GM12878 (cell line): Measurements from ENCODE around the gene RHBDD1. TPM values are rescaled to one million over a fixed set of nuclear protein-coding genes. Genes with fewer than 3 reads are reported as not detected.

Experiments
- ATAC-seq: fragments of 200-7000 bp; cut with Tn5 transposase; 3 replicates; pipeline ENCODE4 v1.9.1; 2020; ENCODE audit warnings: mild to moderate bottlenecking, moderate library complexity
- BruUV-seq: library from RNA; stranded (reverse); fragments of 400-500 nt; replicated peaks from 2 replicates; lab custom pipeline; 2021; lab: Mats Ljungman, UMichigan
- CTCF ChIA-PET: fragments of 300-600 bp; sonication (Branson Sonifier 250); formaldehyde crosslinking; extraction: SDS; loops from one replicate; lab custom pipeline; 2021; ENCODE audit warnings: inconsistent platforms; lab: Yijun Ruan, JAX
- POLR2A ChIA-PET: fragments of 350-600 bp; formaldehyde crosslinking; extraction: SDS; loops from one replicate; lab custom pipeline; 2021; ENCODE audit warnings: inconsistent platforms; lab: Charles Lee
- RAD21 ChIA-PET: fragments of 300-600 bp; sonication (Branson Sonifier 250); formaldehyde crosslinking; loops from one replicate; lab custom pipeline; 2023; ENCODE audit warnings: antibody characterized with exemption; ENCODE audit not compliant: unreplicated experiment; lab: Charles Lee
- SMC1A ChIA-PET: fragments of 300-600 bp; sonication (Branson Sonifier 250); formaldehyde crosslinking; loops from one replicate; lab custom pipeline; 2023; ENCODE audit not compliant: unreplicated experiment, uncharacterized antibody; lab: Charles Lee
- DNase-seq: peaks from one replicate; pipeline ENCODE4 v3.0.0-alpha.2; 2011; ENCODE audit warnings: low read depth, low spot score
- FAIRE-seq: peaks from 3 replicates; lab custom pipeline; 2011; peaks lifted over from hg19 to GRCh38; lab: Jason Lieb, UNC
- H2AFZ ChIP-seq: 2 replicates; pipeline ENCODE4 v1.6.0; 2011; ENCODE audit warnings: low read depth, low read length, control low read depth; ENCODE audit not compliant: control insufficient read depth
- H3K27ac ChIP-seq: 2 replicates; pipeline ENCODE4 v1.5.1; 2011; ENCODE audit warnings: control low read depth; ENCODE audit not compliant: control insufficient read depth, insufficient read depth
- H3K27me3 ChIP-seq, 2 experiments: replicated peaks in 1 of 2; 2 replicates each; pipeline versions ENCODE4 v1.6.0 to v1.6.1; 2011; ENCODE audit warnings: low read length in 1 of 2; ENCODE audit not compliant: control insufficient read depth in 2 of 2, insufficient read depth in 2 of 2
- H3K36me3 ChIP-seq, 2 experiments: 2 replicates each; pipeline ENCODE4 v1.5.1; 2011; ENCODE audit warnings: low read length in 1 of 2; ENCODE audit not compliant: control insufficient read depth in 2 of 2, insufficient read depth in 2 of 2
- H3K4me1 ChIP-seq: 2 replicates; pipeline ENCODE4 v1.6.1; 2011; ENCODE audit warnings: mild to moderate bottlenecking, low read length, moderate library complexity, mixed read lengths; ENCODE audit not compliant: control insufficient read depth, insufficient read depth
- H3K4me2 ChIP-seq: 2 replicates; pipeline ENCODE4 v1.6.0; 2011; ENCODE audit warnings: control low read depth; ENCODE audit not compliant: control insufficient read depth, insufficient read depth
- H3K4me3 ChIP-seq: fragments of 200-600 bp; sonication (generic); 2 replicates; pipeline ENCODE4 v1.5.1; 2016
- H3K79me2 ChIP-seq: 2 replicates; pipeline ENCODE4 v1.6.0; 2011; ENCODE audit warnings: low read length; ENCODE audit not compliant: control insufficient read depth, insufficient read depth
- H3K9ac ChIP-seq: 2 replicates; pipeline ENCODE4 v1.8.0; 2011; ENCODE audit warnings: low read length, control low read depth, mixed read lengths; ENCODE audit not compliant: control insufficient read depth, insufficient read depth
- H3K9me3 ChIP-seq: replicated peaks from 3 replicates; pipeline ENCODE4 v1.5.1; 2011; ENCODE audit warnings: mild to moderate bottlenecking, low read length; ENCODE audit not compliant: control insufficient read depth, insufficient read depth
- H4K20me1 ChIP-seq: 2 replicates; pipeline ENCODE4 v1.6.0; 2011; ENCODE audit not compliant: control insufficient read depth, insufficient read depth
- ATF3 ChIP-seq: IDR thresholded peaks from 2 replicates; pipeline ENCODE4 v1.6.1; 2011; ENCODE audit warnings: low read depth, mild to moderate bottlenecking, low read length, moderate library complexity, borderline replicate concordance; ENCODE audit errors: extremely low read depth
- EGR1 ChIP-seq, 2 experiments: IDR thresholded peaks; 1 replicate in 1 of 2; 2 replicates in 1 of 2; pipeline ENCODE4 v1.6.1; 2011 to 2012; ENCODE audit warnings: low read depth in 2 of 2, low read length in 2 of 2, borderline replicate concordance in 1 of 2, mild to moderate bottlenecking in 1 of 2, moderate library complexity in 1 of 2
- GATAD2B ChIP-seq: fragments of 450-650 bp; conservative IDR thresholded peaks from 2 replicates; pipeline ENCODE4 v1.6.1; 2017; ENCODE audit warnings: low read depth, mild to moderate bottlenecking, moderate library complexity
- IRF4 ChIP-seq: IDR thresholded peaks from 2 replicates; pipeline ENCODE4 v1.6.1; 2011; ENCODE audit warnings: low read depth, low read length
- KAT2A ChIP-seq: conservative IDR thresholded peaks from 2 replicates; pipeline ENCODE4 v1.6.1; 2011; ENCODE audit warnings: low read depth, low read length; ENCODE audit not compliant: control insufficient read depth
- MXI1 ChIP-seq: fragments of 150-350 bp; IDR thresholded peaks from 2 replicates; pipeline ENCODE4 v1.6.1; 2011; ENCODE audit warnings: low read depth, mild to moderate bottlenecking, inconsistent platforms, low read length, improper control_type of control experiment
- NR2F1 ChIP-seq: fragments of 450-650 bp; conservative IDR thresholded peaks from 2 replicates; pipeline ENCODE4 v1.6.1; 2017; ENCODE audit warnings: mild to moderate bottlenecking
- RELB ChIP-seq: fragments of 450-650 bp; IDR thresholded peaks from 2 replicates; pipeline ENCODE4 v1.6.1; 2017; ENCODE audit warnings: low read depth, mild to moderate bottlenecking, moderate library complexity
- SMAD1 ChIP-seq: fragments of 450-650 bp; IDR thresholded peaks from 2 replicates; pipeline ENCODE4 v1.6.1; 2018; ENCODE audit warnings: mild to moderate bottlenecking, low read depth; ENCODE audit not compliant: partially characterized antibody
- ZNF24 ChIP-seq: fragments of 450-650 bp; IDR thresholded peaks from 2 replicates; pipeline ENCODE4 v1.6.1; 2017; ENCODE audit warnings: antibody characterized with exemption, mild to moderate bottlenecking
- ZNF687 ChIP-seq: fragments of 450-650 bp; IDR thresholded peaks from 2 replicates; pipeline ENCODE4 v1.6.1; 2017; ENCODE audit warnings: mild to moderate bottlenecking, moderate library complexity
- WGBS: methylation state at CpG from one replicate; pipeline ENCODE4 v1.1.6; 2016; ENCODE audit warnings: low lambda C conversion rate; ENCODE audit not compliant: insufficient replicate concordance, insufficient coverage; ENCODE audit errors: missing lambda C conversion rate; 5-methylcytosine and 5-hydroxymethylcytosine counted together
- in situ Hi-C: fragments of 300-500 bp; cut with MboI; formaldehyde crosslinking; loops from 9 replicates; pipeline ENCODE4 v1.14.3; 2018; ENCODE audit warnings: mixed read lengths
- intact Hi-C: fragments of 100-400 bp; cut with micrococcal nuclease; formaldehyde crosslinking; loops from one replicate; pipeline ENCODE4 v1.14.2; 2022; ENCODE audit not compliant: unreplicated experiment
- polyA plus RNA-seq, 11 experiments: library from polyadenylated mRNA; depleted of rRNA in 4 of 11; unstranded in 6 of 11; stranded (reverse) in 5 of 11; fragments of >200 nt; fragmentation: Nextera tagmentation in 4 of 11; fragmentation: Illumina TruSeq in 1 of 11; extraction: Ambion mirVana in 4 of 11; extraction: Trizol in 1 of 11; gene quantifications; 1 replicate in 1 of 11; 2 replicates in 10 of 11; pipeline versions ENCODE4 v1.2.1 to v1.2.3, GENCODE V29; 2011 to 2016; ENCODE audit warnings: inconsistent platforms in 2 of 11, missing spikeins in 2 of 11, low read depth in 1 of 11
- total RNA-seq, 4 experiments: library from RNA; depleted of rRNA in 3 of 4; stranded (reverse); fragments of >200 nt in 3 of 4; fragmentation: Illumina TruSeq in 1 of 4; extraction: Trizol in 1 of 4; gene quantifications; 2 replicates each; pipeline versions ENCODE4 v1.2.1 to v1.2.3, GENCODE V29; 2013 to 2021

The RHBDD1 gene
- total and polyA plus RNA-seq, 10 of the 15 experiments (the other 5 are each of a cell fraction or from before 2014, with no cell fraction given): 7.1 to 36.4 (median 14.7) TPM

- no peaks in the 10 kb centered on the region for H4K20me1 ChIP-seq
- no peak for FAIRE-seq
- H3K9me3 ChIP-seq: no peaks in the 10 kb centered on the region
- no peak overlapping the region for H3K9ac ChIP-seq
- no peaks in the 10 kb centered on the region for H3K27me3 ChIP-seq
- H3K4me2 ChIP-seq: no peak overlapping the region
- CTCF ChIA-PET: interaction anchor here (0.7 to 1.2 kb wide), 2 partner anchors 23 to 28 kb away, joined by 3 read pairs; no protein-coding TSS in a partner anchor
- no peaks in the 10 kb centered on the region for H3K79me2 ChIP-seq
- RAD21 ChIA-PET: no interaction called here
- intact Hi-C loops (no loop called here), in situ Hi-C loops (no loop called here)
- BruUV-seq: no TSS peak
- H3K27ac ChIP-seq: no peak overlapping the region
- TF ChIP-seq MXI1 (no peak), IRF4 (no peak), NR2F1 (no peak), ZNF687 (no peak), ZNF24 (no peak), EGR1 (IDR thresholded peaks at IDR 0.05; ENCODE audit: borderline replicate concordance in 1 of 2, low read depth in 2 of 2, low read length in 2 of 2) (no peak), ATF3 (no peak), GATAD2B (no peak), SMAD1 (no peak), KAT2A (no peak), RELB (no peak)
- POLR2A ChIA-PET: no interaction called here
- SMC1A ChIA-PET: no interaction called here
- no peak overlapping the region for H2AFZ ChIP-seq
- 89% methylated on average over 3 of the region's 3 CpGs for WGBS
- no peak for ATAC-seq
- H3K4me3 ChIP-seq: no peak overlapping the region
- no peaks in the 10 kb centered on the region for H3K36me3 ChIP-seq
- DNase-seq: no peak
- H3K4me1 ChIP-seq: no peaks in the 10 kb centered on the region
Measured at GRCh38 chr2:227010433-227010832, 174.6 kb downstream of the RHBDD1 start.
